Common myeloid progenitor, CD34-positive (primary cell): ENCODE data around the gene SLC8A1.

Experiments
- CTCF ChIA-PET: fragments of 350-600 bp; sonication (Branson Sonifier 250); formaldehyde crosslinking; loops from one replicate; lab custom pipeline; 2021; ENCODE audit warnings: antibody characterized with exemption; lab: Charles Lee
- POLR2A ChIA-PET: fragments of 350-600 bp; sonication (Branson Sonifier 250); formaldehyde crosslinking; loops from one replicate; lab custom pipeline; 2021; ENCODE audit warnings: antibody characterized with exemption; lab: Charles Lee
- DNase-seq, 3 donors: peaks; one replicate each; pipeline versions ENCODE4 v3.0.0 to v3.0.0-alpha.2; 2013
- H3K27ac ChIP-seq, 2 experiments: 1 replicate in 1 of 2; 2 replicates in 1 of 2; pipeline ENCODE4 v1.7.0; 2013; ENCODE audit warnings: inconsistent platforms in 2 of 2, low read length in 2 of 2, mild to moderate bottlenecking in 2 of 2, low read depth in 1 of 2, moderate library complexity in 1 of 2; ENCODE audit not compliant: severe bottlenecking in 2 of 2, insufficient read depth in 1 of 2, poor library complexity in 1 of 2
- H3K27me3 ChIP-seq, 5 experiments: replicated peaks in 2 of 5; 1 replicate in 3 of 5; 2 replicates in 2 of 5; pipeline versions ENCODE4 v1.6.1 to v1.7.0; 2013; ENCODE audit warnings: low read length in 4 of 5, mild to moderate bottlenecking in 2 of 5, moderate library complexity in 2 of 5, inconsistent platforms in 1 of 5; ENCODE audit not compliant: insufficient read depth in 5 of 5, control insufficient read depth in 4 of 5
- H3K36me3 ChIP-seq, 4 experiments: 1 replicate in 2 of 4; 2 replicates in 2 of 4; pipeline versions ENCODE4 v1.6.1 to v1.7.0; 2013; ENCODE audit warnings: low read length in 3 of 4, control low read depth in 1 of 4, mild to moderate bottlenecking in 1 of 4; ENCODE audit not compliant: control insufficient read depth in 4 of 4, insufficient read depth in 4 of 4
- H3K4me1 ChIP-seq, 4 experiments: 1 replicate in 3 of 4; 2 replicates in 1 of 4; pipeline versions ENCODE4 v1.6.1 to v1.7.1; 2013; ENCODE audit warnings: low read length in 3 of 4, mild to moderate bottlenecking in 3 of 4, control low read depth in 1 of 4, inconsistent platforms in 1 of 4, moderate library complexity in 1 of 4; ENCODE audit not compliant: control insufficient read depth in 4 of 4, insufficient read depth in 4 of 4; ENCODE audit errors: control extremely low read depth in 1 of 4
- H3K4me3 ChIP-seq, 7 experiments: 1 replicate in 4 of 7; 2 replicates in 3 of 7; pipeline versions ENCODE4 v1.5.1 to v1.7.0; 2013; ENCODE audit warnings: mild to moderate bottlenecking in 7 of 7, low read length in 6 of 7, moderate library complexity in 6 of 7, inconsistent platforms in 2 of 7, low read depth in 2 of 7, control low read depth in 1 of 7; ENCODE audit not compliant: insufficient read depth in 4 of 7, control insufficient read depth in 1 of 7; ENCODE audit errors: extremely low read depth in 1 of 7
- H3K9me3 ChIP-seq, 5 experiments: 1 replicate in 4 of 5; 2 replicates in 1 of 5; pipeline versions ENCODE4 v1.6.1 to v1.7.1; 2013; ENCODE audit warnings: low read length in 4 of 5, mild to moderate bottlenecking in 2 of 5, inconsistent platforms in 1 of 5, low read depth in 1 of 5, moderate library complexity in 1 of 5; ENCODE audit not compliant: control insufficient read depth in 4 of 5, insufficient read depth in 2 of 5; ENCODE audit errors: control extremely low read depth in 1 of 5
- WGBS: methylation state at CpG from one replicate; pipeline ENCODE4 v1.1.5; 2013; ENCODE audit not compliant: insufficient coverage; 5-methylcytosine and 5-hydroxymethylcytosine counted together

The SLC8A1 gene

DNA sequence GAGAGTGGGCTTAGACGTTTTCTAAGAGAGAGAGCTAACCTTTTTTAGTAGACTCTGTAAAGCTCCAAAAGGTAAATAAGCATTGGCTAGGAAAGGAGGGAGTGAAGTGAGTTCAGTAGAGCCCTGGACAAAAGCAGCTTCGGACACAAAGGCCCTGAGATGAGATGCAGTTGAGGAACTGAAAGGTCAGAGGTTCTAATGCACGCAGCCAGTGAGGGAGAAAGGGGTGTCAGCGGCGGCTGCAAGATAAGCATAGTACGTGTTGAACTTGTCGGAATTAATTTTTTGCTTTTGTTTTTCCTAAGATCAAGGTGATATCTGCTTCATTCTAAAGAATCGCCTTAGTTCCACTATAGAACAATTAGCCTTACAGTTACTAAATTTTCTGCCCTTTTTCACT, 11.2 kb upstream of the SLC8A1 start:
- H3K4me3 ChIP-seq: no peak overlapping the region
- ChIA-PET CTCF (interaction anchor here (0.9 kb wide), 1 partner anchor 12 kb away, joined by 3 read pairs; no protein-coding TSS in a partner anchor), POLR2A (no interaction called here)
- WGBS: 90% methylated on average over 7 of the region's 8 CpGs
- no peak overlapping the region for H3K27ac ChIP-seq
- DNase-seq: no peak
- H3K9me3 ChIP-seq: no peaks in the 10 kb centered on the region
- H3K4me1 ChIP-seq: no peaks in the 10 kb centered on the region
- H3K27me3 ChIP-seq: no peaks in the 10 kb centered on the region
- H3K36me3 ChIP-seq: no peaks in the 10 kb centered on the region

DNA sequence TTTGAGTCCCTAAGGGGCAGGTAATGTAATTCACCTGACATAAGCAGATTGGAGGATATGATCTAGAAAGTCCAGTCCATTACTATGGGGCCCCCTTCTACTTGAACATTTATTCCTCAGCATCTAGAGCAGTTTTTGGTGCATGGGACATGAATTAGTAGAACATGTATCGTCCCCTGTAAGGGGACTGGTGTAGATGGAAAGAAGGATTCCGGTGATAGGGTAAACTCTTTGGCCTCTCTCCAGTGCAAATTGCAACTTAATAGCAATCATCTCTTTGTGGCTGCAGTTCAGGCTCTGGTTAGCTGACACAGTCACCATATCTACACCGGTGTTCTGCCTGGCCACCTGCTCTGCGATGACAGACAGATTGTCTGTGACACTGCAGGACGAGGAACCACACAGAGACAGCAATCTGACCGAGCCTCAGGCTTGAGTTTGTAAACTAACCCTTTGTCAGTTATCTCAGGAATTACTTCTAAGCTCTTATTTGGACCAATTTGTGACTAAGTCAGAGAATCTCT, 6.4 kb upstream of the SLC8A1 start:
- Histone ChIP-seq H3K4me3 (no peak overlapping the region), H3K27me3 (peaks cover 0 to 4% (median 0%) of the 10 kb centered on the region in 5 experiments), H3K27ac (no peak overlapping the region), H3K4me1 (peaks cover 0 to 6% (median 4%) of the 10 kb centered on the region in 4 experiments), H3K36me3 (no peaks in the 10 kb centered on the region), H3K9me3 (no peaks in the 10 kb centered on the region)
- ChIA-PET CTCF (interaction anchor here (0.7 to 1.2 kb wide), 5 partner anchors 9 to 21 kb away, joined by 3 to 5 read pairs (median 3); no protein-coding TSS in a partner anchor), POLR2A (no interaction called here)
- WGBS: 93% methylated on average over 5 of the region's 6 CpGs
- DNase-seq: peak in 1 of 3 donors; percentile 6

DNA sequence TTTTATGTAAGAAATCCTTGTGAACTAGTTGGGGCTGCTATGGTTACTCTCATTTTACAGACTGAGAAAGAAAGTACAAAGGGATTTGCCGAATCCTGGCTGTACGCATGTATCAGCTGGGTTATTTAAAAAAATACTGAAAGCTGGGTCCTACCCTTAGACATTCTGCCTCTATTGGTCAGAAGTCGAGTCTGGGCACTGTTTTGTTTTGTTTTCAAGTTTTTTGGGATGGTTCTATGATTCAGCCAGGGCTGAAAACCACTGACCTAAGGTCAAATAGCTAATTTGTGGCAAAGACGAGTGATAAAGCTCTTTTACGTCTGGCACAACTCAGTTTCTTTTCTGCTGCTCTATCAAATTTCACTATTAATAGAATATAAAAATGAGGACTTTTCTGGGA, 5.9 kb upstream of the SLC8A1 start:
- no peak for DNase-seq
- ChIA-PET CTCF (interaction anchor here (0.7 to 1.0 kb wide), 4 partner anchors 8 to 20 kb away, joined by 3 read pairs; no protein-coding TSS in a partner anchor), POLR2A (no interaction called here)
- Histone ChIP-seq H3K27ac (no peak overlapping the region), H3K27me3 (peaks cover 0 to 9% (median 0%) of the 10 kb centered on the region in 5 experiments), H3K4me1 (peaks cover 0 to 6% (median 4%) of the 10 kb centered on the region in 4 experiments), H3K36me3 (no peaks in the 10 kb centered on the region), H3K9me3 (no peaks in the 10 kb centered on the region), H3K4me3 (no peak overlapping the region)
- WGBS: 100% methylated on average over 2 of the region's 5 CpGs

DNA sequence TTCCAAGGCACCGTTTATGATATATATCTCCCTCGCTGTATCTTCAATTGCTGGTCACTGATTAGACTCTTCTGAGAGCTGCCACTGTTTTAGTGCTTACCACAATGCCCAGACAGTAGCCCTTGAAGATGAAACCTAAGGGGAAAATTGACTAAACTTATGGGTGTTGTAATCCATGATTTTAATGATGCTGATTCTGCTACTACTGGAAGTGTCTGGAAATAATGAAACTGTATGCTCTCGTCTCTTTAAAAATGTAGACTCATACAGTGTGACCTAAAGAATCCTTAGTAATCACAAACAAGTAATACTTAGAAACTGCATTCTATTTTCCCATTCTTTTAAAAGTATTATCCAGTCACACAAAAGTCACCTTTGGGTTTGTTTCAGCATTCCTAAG, 5.5 kb upstream of the SLC8A1 start:
- H3K9me3 ChIP-seq: no peaks in the 10 kb centered on the region
- peaks cover 4 to 9% (median 7%) of the 10 kb centered on the region in 4 experiments for H3K4me1 ChIP-seq
- CTCF ChIA-PET: interaction anchor here (0.7 to 0.8 kb wide), 2 partner anchors 15 to 20 kb away, joined by 3 read pairs; no protein-coding TSS in a partner anchor
- no peak overlapping the region for H3K4me3 ChIP-seq
- H3K27ac ChIP-seq: no peak overlapping the region
- H3K27me3 ChIP-seq: peaks cover 0 to 14% (median 0%) of the 10 kb centered on the region in 5 experiments
- POLR2A ChIA-PET: no interaction called here
- no peak for DNase-seq
- H3K36me3 ChIP-seq: no peaks in the 10 kb centered on the region
- WGBS: 95% methylated on average over 2 of the region's 3 CpGs

DNA sequence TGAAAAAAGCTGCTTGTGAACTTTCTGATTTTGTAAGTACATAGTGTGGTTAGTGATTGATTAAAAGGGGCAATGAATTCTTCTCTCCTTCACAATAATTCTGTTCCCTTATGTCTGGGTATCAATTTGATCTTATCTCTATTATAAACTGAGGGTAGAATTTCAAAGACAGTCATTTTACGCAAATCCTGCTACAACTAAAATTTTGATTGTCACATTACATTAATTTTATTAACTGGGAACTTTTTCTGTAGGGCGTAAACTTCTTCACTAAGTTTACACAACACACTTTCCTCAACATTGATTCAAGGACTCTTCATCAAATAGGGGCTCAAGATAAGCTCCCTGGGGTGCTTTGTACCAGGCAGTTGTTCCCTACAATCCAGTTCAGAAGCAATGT, 5.0 kb upstream of the SLC8A1 start:
- Histone ChIP-seq H3K9me3 (no peaks in the 10 kb centered on the region), H3K4me1 (peaks cover 6 to 12% (median 8%) of the 10 kb centered on the region in 4 experiments), H3K36me3 (no peaks in the 10 kb centered on the region), H3K27me3 (peaks cover 0 to 15% (median 0%) of the 10 kb centered on the region in 5 experiments), H3K4me3 (no peak overlapping the region), H3K27ac (no peak overlapping the region)
- CTCF ChIA-PET: interaction anchor here (1.1 kb wide), 1 partner anchor 19 kb away, joined by 3 read pairs; no protein-coding TSS in a partner anchor
- DNase-seq: no peak
- WGBS: 100% methylated on average over 1 of the region's 2 CpGs
- POLR2A ChIA-PET: no interaction called here

DNA sequence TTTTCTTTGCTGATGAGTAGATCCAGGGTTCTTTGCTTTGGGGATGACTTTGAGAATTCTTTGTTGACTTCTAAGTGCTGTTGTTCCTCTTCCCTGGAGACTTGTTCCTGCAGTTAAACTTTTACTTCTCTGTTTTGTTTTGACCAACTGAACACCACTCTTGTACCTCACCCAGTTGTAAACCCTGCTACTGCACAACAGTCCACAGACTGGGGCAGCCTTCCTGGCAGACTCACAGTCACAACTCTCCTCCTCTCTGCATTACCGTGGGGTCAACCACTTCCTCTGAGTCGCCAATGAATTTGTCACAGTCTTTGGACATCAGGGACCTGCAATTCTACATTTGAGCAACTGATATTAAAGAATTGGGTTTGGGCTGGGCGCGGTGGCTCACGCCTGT, 3.8 kb upstream of the SLC8A1 start:
- peak in 1 of 3 donors; percentile 16 for DNase-seq
- H3K4me1 ChIP-seq: peaks cover 7 to 22% (median 18%) of the 10 kb centered on the region in 4 experiments
- no peak overlapping the region for H3K4me3 ChIP-seq
- ChIA-PET CTCF (interaction anchor here (1.1 to 1.4 kb wide), 2 partner anchors 18 to 543 kb away, joined by 3 read pairs; no protein-coding TSS in a partner anchor), POLR2A (no interaction called here)
- H3K27ac ChIP-seq: no peak overlapping the region
- no peaks in the 10 kb centered on the region for H3K36me3 ChIP-seq
- no peaks in the 10 kb centered on the region for H3K9me3 ChIP-seq
- 0% methylated on average over 1 of the region's 5 CpGs for WGBS
- H3K27me3 ChIP-seq: peaks cover 0 to 15% (median 4%) of the 10 kb centered on the region in 5 experiments

DNA sequence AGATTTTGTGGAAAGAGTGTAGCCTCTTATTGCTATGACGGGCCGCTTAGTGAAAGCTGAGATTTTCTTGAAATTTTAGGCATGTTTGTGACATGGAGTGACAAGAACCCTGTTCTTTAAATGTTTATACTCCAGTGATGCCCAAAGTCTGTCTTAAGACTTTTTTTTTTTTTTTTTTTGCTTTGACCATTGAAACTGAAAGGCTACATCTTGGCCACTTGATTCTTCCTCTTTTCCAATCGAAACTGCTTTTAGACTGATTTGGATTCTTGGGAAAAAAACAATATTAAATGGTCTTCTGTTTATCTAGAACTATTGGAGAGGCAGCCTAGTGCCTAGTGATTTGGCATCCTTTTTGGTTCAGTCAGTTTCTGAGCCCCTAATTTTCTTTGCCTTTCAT, 2.4 kb upstream of the SLC8A1 start:
- 89% methylated on average over 3 of the region's 3 CpGs for WGBS
- CTCF ChIA-PET: no interaction called here

More for the DNA sequence above, 2.4 kb upstream of the SLC8A1 start:
- POLR2A ChIA-PET: no interaction called here
- Histone ChIP-seq H3K9me3 (no peaks in the 10 kb centered on the region), H3K27ac (no peak overlapping the region), H3K4me1 (peaks cover 16 to 26% (median 23%) of the 10 kb centered on the region in 4 experiments), H3K4me3 (no peak overlapping the region), H3K27me3 (peaks cover 0 to 15% (median 6%) of the 10 kb centered on the region in 5 experiments), H3K36me3 (no peaks in the 10 kb centered on the region)
- DNase-seq: no peak
